GM12878 (cell line): Measurements from ENCODE around the gene TMEM250. TPM values are rescaled to one million over a fixed set of nuclear protein-coding genes. Genes with fewer than 3 reads are reported as not detected.

Experiments used
- ATAC-seq: fragments of 200-7000 bp; cut with Tn5 transposase; 3 replicates; pipeline ENCODE4 v1.9.1; 2020; ENCODE audit warnings: mild to moderate bottlenecking, moderate library complexity
- BruUV-seq: library from RNA; stranded (reverse); fragments of 400-500 nt; replicated peaks from 2 replicates; lab custom pipeline; 2021; lab: Mats Ljungman, UMichigan
- CTCF ChIA-PET: fragments of 300-600 bp; sonication (Branson Sonifier 250); formaldehyde crosslinking; extraction: SDS; loops from one replicate; lab custom pipeline; 2021; ENCODE audit warnings: inconsistent platforms; lab: Yijun Ruan, JAX
- POLR2A ChIA-PET: fragments of 350-600 bp; formaldehyde crosslinking; extraction: SDS; loops from one replicate; lab custom pipeline; 2021; ENCODE audit warnings: inconsistent platforms; lab: Charles Lee
- RAD21 ChIA-PET: fragments of 300-600 bp; sonication (Branson Sonifier 250); formaldehyde crosslinking; loops from one replicate; lab custom pipeline; 2023; ENCODE audit warnings: antibody characterized with exemption; ENCODE audit not compliant: unreplicated experiment; lab: Charles Lee
- SMC1A ChIA-PET: fragments of 300-600 bp; sonication (Branson Sonifier 250); formaldehyde crosslinking; loops from one replicate; lab custom pipeline; 2023; ENCODE audit not compliant: unreplicated experiment, uncharacterized antibody; lab: Charles Lee
- DNase-seq: peaks from one replicate; pipeline ENCODE4 v3.0.0-alpha.2; 2011; ENCODE audit warnings: low read depth, low spot score
- FAIRE-seq: peaks from 3 replicates; lab custom pipeline; 2011; peaks lifted over from hg19 to GRCh38; lab: Jason Lieb, UNC
- H2AFZ ChIP-seq: 2 replicates; pipeline ENCODE4 v1.6.0; 2011; ENCODE audit warnings: low read depth, low read length, control low read depth; ENCODE audit not compliant: control insufficient read depth
- H3K27ac ChIP-seq: 2 replicates; pipeline ENCODE4 v1.5.1; 2011; ENCODE audit warnings: control low read depth; ENCODE audit not compliant: control insufficient read depth, insufficient read depth
- H3K27me3 ChIP-seq, 2 experiments: replicated peaks in 1 of 2; 2 replicates each; pipeline versions ENCODE4 v1.6.0 to v1.6.1; 2011; ENCODE audit warnings: low read length in 1 of 2; ENCODE audit not compliant: control insufficient read depth in 2 of 2, insufficient read depth in 2 of 2
- H3K36me3 ChIP-seq, 2 experiments: 2 replicates each; pipeline ENCODE4 v1.5.1; 2011; ENCODE audit warnings: low read length in 1 of 2; ENCODE audit not compliant: control insufficient read depth in 2 of 2, insufficient read depth in 2 of 2
- H3K4me1 ChIP-seq: 2 replicates; pipeline ENCODE4 v1.6.1; 2011; ENCODE audit warnings: mild to moderate bottlenecking, low read length, moderate library complexity, mixed read lengths; ENCODE audit not compliant: control insufficient read depth, insufficient read depth
- H3K4me2 ChIP-seq: 2 replicates; pipeline ENCODE4 v1.6.0; 2011; ENCODE audit warnings: control low read depth; ENCODE audit not compliant: control insufficient read depth, insufficient read depth
- H3K4me3 ChIP-seq: fragments of 200-600 bp; sonication (generic); 2 replicates; pipeline ENCODE4 v1.5.1; 2016
- H3K79me2 ChIP-seq: 2 replicates; pipeline ENCODE4 v1.6.0; 2011; ENCODE audit warnings: low read length; ENCODE audit not compliant: control insufficient read depth, insufficient read depth
- H3K9ac ChIP-seq: 2 replicates; pipeline ENCODE4 v1.8.0; 2011; ENCODE audit warnings: low read length, control low read depth, mixed read lengths; ENCODE audit not compliant: control insufficient read depth, insufficient read depth
- H3K9me3 ChIP-seq: replicated peaks from 3 replicates; pipeline ENCODE4 v1.5.1; 2011; ENCODE audit warnings: mild to moderate bottlenecking, low read length; ENCODE audit not compliant: control insufficient read depth, insufficient read depth
- H4K20me1 ChIP-seq: 2 replicates; pipeline ENCODE4 v1.6.0; 2011; ENCODE audit not compliant: control insufficient read depth, insufficient read depth
- FOXK2 ChIP-seq: fragments of 450-650 bp; IDR thresholded peaks from 2 replicates; pipeline ENCODE4 v1.6.1; 2017; ENCODE audit warnings: mild to moderate bottlenecking, moderate library complexity
- JUND ChIP-seq: IDR thresholded peaks from 2 replicates; pipeline ENCODE4 v1.6.1; 2012; ENCODE audit warnings: low read depth, mild to moderate bottlenecking, low read length, improper control_type of control experiment, moderate library complexity
- NFIC ChIP-seq: IDR thresholded peaks from 2 replicates; pipeline ENCODE4 v1.6.1; 2012; ENCODE audit warnings: low read depth, mild to moderate bottlenecking, inconsistent platforms, low read length, moderate library complexity
- RCOR1 ChIP-seq: conservative IDR thresholded peaks from 2 replicates; pipeline ENCODE4 v1.6.1; 2012; ENCODE audit warnings: low read depth, low read length, improper control_type of control experiment
- WGBS: methylation state at CpG from one replicate; pipeline ENCODE4 v1.1.6; 2016; ENCODE audit warnings: low lambda C conversion rate; ENCODE audit not compliant: insufficient replicate concordance, insufficient coverage; ENCODE audit errors: missing lambda C conversion rate; 5-methylcytosine and 5-hydroxymethylcytosine counted together
- in situ Hi-C: fragments of 300-500 bp; cut with MboI; formaldehyde crosslinking; loops from 9 replicates; pipeline ENCODE4 v1.14.3; 2018; ENCODE audit warnings: mixed read lengths
- intact Hi-C: fragments of 100-400 bp; cut with micrococcal nuclease; formaldehyde crosslinking; loops from one replicate; pipeline ENCODE4 v1.14.2; 2022; ENCODE audit not compliant: unreplicated experiment
- polyA plus RNA-seq, 11 experiments: library from polyadenylated mRNA; depleted of rRNA in 4 of 11; unstranded in 6 of 11; stranded (reverse) in 5 of 11; fragments of >200 nt; fragmentation: Nextera tagmentation in 4 of 11; fragmentation: Illumina TruSeq in 1 of 11; extraction: Ambion mirVana in 4 of 11; extraction: Trizol in 1 of 11; gene quantifications; 1 replicate in 1 of 11; 2 replicates in 10 of 11; pipeline versions ENCODE4 v1.2.1 to v1.2.3, GENCODE V29; 2011 to 2016; ENCODE audit warnings: inconsistent platforms in 2 of 11, missing spikeins in 2 of 11, low read depth in 1 of 11
- total RNA-seq, 4 experiments: library from RNA; depleted of rRNA in 3 of 4; stranded (reverse); fragments of >200 nt in 3 of 4; fragmentation: Illumina TruSeq in 1 of 4; extraction: Trizol in 1 of 4; gene quantifications; 2 replicates each; pipeline versions ENCODE4 v1.2.1 to v1.2.3, GENCODE V29; 2013 to 2021
- TF ChIP-seq, protein P1 (sequence below): fragments of 450-650 bp; IDR thresholded peaks from 2 replicates; pipeline ENCODE4 v1.6.1; 2018; ENCODE audit warnings: mild to moderate bottlenecking, low read depth, moderate library complexity; ENCODE audit not compliant: partially characterized antibody

TMEM250 gene
- total and polyA plus RNA-seq, 10 of the 15 experiments (the other 5 are each of a cell fraction or from before 2014, with no cell fraction given): 0.39 to 39.9 (median 8.5) TPM

DNA sequence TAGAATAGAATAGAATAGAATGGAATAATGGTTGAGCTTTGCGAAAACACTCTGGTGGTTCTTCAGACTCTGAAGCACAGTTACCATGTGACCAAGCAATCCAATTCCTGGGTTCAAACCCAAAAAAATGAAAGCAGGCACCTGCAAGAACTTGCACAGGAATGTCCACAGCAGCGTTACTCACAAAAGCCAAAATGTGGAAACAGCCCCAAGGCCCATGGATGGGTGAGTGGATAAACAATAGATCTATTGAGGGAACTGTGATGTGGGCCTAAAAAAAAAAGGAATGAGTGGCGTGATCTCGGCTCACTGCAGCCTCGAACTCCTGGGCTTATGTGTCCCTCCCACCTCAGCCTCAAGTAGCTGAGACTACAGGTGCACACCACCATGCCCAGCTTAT is 21.4 kb upstream of the TMEM250 start:
- SMC1A ChIA-PET: no interaction called here
- Histone ChIP-seq H2AFZ (no peak overlapping the region), H3K4me3 (no peak overlapping the region), H4K20me1 (no peaks in the 10 kb centered on the region), H3K4me1 (no peaks in the 10 kb centered on the region), H3K79me2 (no peaks in the 10 kb centered on the region), H3K4me2 (no peak overlapping the region), H3K27me3 (no peaks in the 10 kb centered on the region; a peak in 1 of 4 replicates), H3K27ac (no peak overlapping the region), H3K9me3 (no peaks in the 10 kb centered on the region), H3K9ac (no peak overlapping the region), H3K36me3 (no peaks in the 10 kb centered on the region)
- BruUV-seq: no TSS peak
- FAIRE-seq (no peak), ATAC-seq (no peak), DNase-seq (no peak)
- WGBS: 53% methylated on average over 5 of the region's 5 CpGs
- in situ Hi-C loops (no loop called here), intact Hi-C loops (no loop called here)
- CTCF ChIA-PET: interaction anchor here (0.6 to 2.7 kb wide), 4 partner anchors 142 to 299 kb away, joined by 3 to 11 read pairs (median 6); no protein-coding TSS in a partner anchor
- no peak for TF ChIP-seq FOXK2
- TF ChIP-seq JUND: no peak
- no peak for TF ChIP-seq NFIC
- TF ChIP-seq, protein P1, sequence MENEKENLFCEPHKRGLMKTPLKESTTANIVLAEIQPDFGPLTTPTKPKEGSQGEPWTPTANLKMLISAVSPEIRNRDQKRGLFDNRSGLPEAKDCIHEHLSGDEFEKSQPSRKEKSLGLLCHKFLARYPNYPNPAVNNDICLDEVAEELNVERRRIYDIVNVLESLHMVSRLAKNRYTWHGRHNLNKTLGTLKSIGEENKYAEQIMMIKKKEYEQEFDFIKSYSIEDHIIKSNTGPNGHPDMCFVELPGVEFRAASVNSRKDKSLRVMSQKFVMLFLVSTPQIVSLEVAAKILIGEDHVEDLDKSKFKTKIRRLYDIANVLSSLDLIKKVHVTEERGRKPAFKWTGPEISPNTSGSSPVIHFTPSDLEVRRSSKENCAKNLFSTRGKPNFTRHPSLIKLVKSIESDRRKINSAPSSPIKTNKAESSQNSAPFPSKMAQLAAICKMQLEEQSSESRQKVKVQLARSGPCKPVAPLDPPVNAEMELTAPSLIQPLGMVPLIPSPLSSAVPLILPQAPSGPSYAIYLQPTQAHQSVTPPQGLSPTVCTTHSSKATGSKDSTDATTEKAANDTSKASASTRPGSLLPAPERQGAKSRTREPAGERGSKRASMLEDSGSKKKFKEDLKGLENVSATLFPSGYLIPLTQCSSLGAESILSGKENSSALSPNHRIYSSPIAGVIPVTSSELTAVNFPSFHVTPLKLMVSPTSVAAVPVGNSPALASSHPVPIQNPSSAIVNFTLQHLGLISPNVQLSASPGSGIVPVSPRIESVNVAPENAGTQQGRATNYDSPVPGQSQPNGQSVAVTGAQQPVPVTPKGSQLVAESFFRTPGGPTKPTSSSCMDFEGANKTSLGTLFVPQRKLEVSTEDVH: no peak
- no peak for TF ChIP-seq RCOR1
- POLR2A ChIA-PET: no interaction called here
- RAD21 ChIA-PET: interaction anchor here (0.8 kb wide), 1 partner anchor 172 kb away, joined by 3 read pairs; no protein-coding TSS in a partner anchor
